GM18951 (cell line): ENCODE data around the gene ADAMTS9.

Experiments used
- POLR2A ChIP-seq: IDR thresholded peaks from 4 replicates; pipeline ENCODE4 v1.6.1; 2011; ENCODE audit warnings: mild to moderate bottlenecking; ENCODE audit not compliant: insufficient read length, insufficient read depth; ENCODE audit errors: extremely low read depth
- in situ Hi-C: fragments of 300-500 bp; cut with MboI; formaldehyde crosslinking; loops from one replicate; pipeline ENCODE4 v1.12.0; 2022; ENCODE audit warnings: low sequenced_read_pairs, mixed read lengths, inconsistent platforms; ENCODE audit not compliant: unreplicated experiment

Gene ADAMTS9

DNA sequence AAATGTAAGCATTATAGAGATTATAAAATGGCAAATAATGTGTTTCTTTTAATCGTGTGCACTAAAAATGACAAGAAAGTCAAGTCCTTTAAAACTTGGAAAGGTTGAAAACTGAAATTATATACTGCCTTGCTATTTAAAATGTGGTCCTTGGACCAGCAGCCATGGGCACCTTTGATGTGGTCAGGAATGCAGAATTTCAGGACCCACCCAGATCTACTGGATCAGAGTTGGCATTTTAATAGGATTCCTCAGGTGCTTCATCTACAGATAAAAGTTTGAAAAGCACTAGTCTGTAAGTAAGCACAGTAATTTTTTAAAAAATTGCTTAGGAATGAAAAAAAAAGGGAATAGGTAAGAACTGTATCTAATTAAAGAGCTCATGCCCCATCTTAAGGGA, 55.8 kb downstream of the ADAMTS9 start:
- in situ Hi-C loops: no loop called here
- no peak for TF ChIP-seq POLR2A

DNA sequence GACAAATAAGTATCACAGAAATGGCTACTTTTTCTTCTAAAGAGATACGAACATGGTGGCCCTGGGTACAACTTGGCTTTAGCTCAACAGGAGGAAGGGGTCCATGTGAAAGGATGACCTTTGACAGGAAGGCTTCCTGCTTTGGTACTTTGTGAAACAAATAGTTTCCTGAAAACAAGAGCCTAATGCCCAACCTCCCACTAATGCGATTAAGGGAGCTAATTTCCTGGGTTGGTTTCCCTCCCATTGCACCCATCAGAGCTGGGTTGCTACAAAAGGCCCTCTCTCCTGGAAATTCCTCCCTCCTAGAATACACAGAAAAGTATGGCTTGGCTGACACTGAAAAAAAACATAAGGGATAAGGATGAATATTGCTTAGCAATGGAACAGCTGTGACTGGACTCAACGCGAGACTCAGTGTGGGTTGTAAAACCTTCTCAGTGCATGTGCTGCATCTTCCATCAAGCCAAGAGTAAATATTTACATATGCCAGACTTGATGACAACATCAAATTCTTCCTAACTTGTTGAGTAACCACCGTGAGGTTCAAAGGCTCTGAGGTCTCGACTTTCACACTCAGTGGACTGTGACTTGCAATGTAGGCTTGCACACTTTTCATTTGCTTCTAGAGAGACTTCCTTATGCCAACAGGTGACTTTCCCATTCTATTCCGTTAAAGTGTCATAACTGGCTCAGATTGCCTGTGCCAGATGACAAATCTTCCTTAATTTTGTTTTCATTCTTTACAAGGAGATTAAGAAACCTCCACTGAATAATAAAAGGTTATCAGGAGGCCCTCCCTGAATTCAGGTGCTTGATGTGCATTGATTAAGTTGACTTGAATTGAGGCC, 60.1 kb downstream of the ADAMTS9 start:
- no peak for TF ChIP-seq POLR2A
- in situ Hi-C loops: no loop called here

DNA sequence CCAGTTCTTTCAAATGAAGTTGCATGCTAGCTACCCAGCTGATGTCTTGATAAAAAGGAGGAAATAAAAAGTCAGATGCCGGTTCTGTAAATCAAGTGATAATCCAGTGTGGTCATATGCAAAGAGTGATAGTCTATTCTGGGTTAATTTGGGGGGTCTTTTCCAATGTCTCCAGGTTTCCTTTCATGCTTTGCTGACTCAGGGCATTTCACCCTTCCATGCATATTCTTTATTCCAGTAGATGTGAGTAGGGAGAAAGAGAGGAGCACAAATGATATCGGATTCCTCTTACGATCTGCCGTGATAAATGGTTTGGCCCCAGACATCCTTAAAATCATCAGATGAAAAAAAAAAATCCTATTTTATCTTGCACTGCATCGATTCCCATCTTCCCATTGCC, 60.8 kb downstream of the ADAMTS9 start:
- no peak for TF ChIP-seq POLR2A
- in situ Hi-C loops: no loop called here

DNA sequence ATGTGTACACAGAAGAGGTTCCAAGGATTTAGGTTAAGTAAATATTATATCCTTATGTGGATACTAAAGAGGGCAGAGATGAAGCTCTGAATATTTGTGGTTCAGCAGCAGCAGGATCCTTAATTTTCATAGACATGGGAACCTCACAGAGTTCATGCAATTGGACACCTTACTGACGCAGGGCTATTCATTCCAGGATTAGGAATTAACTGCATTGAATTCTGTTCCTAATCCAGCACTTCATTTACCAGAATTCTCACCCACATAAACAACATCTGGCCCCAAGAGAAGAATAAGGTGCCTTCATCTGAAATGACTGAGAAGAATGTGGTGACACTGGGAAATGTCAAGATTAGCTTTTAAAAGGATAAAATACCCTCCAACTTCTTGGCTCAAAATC, 62.4 kb downstream of the ADAMTS9 start:
- in situ Hi-C loops: no loop called here
- TF ChIP-seq POLR2A: no peak

DNA sequence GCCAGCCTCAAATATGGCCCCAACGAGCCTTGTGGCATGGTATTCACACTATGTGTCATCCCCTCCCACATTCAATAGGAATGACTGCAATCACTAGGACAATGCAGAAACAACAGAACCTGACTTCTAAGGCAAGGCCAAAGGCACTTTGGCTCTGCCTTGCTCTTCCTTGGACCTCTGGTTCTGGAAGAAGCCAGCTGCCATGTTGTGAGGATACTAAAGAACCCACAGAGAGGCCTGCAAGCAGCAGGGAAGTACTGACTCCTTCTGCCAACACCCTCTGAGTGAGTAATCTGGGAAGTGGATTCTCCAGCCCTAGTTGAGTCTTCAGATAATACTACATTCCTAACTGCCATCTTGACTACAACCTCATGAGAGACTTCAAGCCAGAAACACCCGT, 64.7 kb downstream of the ADAMTS9 start:
- TF ChIP-seq POLR2A: no peak

DNA sequence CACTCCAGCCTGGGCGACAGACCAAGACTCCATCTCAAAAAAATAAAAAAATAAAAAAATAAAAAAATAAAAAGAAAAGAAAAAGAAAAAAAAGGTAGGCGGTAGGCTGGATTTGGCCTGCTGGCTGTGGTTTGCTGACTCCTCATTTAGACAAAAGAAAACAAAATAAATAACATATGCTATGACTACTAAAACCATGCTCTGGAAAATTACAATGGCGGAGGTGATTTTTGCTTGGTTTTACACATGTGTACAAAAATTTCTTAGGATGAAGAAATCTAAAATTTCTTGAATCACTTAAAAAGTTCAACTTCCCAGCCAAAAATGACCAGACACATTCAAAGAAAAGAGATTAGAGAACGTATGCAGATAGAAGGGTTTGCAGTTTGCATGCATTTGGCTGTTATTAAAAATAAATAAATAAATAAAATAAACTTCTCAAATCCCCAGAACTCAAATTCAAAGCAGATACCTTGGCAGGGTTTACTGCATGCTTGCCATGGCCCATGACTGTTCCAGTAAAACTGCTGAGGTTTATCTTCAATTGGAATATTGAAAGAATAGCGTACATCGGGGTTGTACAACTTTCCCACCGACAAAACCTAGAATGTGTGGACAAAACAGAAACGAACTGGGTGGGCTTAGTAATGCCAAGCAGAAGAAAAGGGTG, 65.9 kb downstream of the ADAMTS9 start:
- TF ChIP-seq POLR2A: no peak
- in situ Hi-C loops: no loop called here

More for the DNA sequence above, 64.7 kb downstream of the ADAMTS9 start:
- in situ Hi-C loops: no loop called here

DNA sequence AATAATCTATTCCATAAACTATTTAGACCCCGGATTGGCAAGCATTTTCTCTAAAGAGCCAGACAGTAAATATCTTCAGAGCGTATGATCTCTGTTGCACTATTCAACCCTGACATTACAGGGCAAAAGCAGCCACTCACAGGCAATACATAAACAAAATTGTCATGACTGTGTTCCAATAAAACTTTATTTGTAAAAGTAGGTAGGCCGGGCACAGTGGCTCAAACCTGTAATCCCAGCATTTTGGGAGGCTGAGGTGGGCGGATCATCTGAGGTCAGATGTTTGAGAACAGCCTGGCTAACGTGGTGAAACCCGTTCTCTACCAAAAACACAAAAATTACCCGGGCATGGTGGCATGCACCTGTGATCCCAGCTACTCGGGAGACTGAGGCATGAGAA, 66.5 kb downstream of the ADAMTS9 start:
- in situ Hi-C loops: no loop called here

DNA sequence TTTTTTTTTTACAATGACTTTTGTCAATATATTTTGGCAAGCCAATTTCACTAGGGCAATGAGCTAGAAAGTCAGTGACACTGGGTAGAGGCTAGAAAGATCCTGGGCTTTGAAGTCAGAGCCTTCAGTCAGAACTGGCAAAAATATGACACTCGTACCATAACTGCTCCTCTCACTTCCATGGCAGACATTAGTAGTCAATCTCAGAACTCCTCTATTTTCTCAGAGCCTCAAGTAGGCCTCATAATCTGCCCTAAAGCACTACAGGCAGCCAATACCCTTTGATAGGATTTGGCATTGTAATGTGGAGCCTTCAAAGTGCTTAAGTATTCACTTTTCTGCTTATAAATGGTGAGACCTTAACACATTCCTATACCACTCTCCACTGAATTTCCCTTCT, 67.8 kb downstream of the ADAMTS9 start:
- no peak for TF ChIP-seq POLR2A
- in situ Hi-C loops: no loop called here

More for the DNA sequence above, 66.5 kb downstream of the ADAMTS9 start:
- no peak for TF ChIP-seq POLR2A

DNA sequence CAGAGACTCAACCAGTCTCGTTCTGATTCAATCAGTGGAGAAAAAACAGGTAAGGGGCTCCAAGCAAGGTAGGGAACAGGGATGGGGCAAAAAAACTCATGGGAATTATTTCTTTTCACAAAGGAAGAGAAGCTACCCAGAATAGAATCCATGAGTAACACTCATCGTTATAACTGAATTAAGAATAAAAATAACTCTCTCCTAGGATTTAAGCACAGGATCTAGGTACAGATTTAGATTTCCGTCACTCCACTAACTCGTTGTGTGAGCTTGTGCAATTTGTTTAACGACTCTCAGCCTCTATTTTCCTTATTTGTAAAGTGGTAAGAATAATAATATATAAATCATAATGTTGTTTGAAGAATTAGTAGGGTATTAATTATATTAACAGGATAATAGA, 68.6 kb downstream of the ADAMTS9 start:
- TF ChIP-seq POLR2A: no peak
- in situ Hi-C loops: no loop called here

DNA sequence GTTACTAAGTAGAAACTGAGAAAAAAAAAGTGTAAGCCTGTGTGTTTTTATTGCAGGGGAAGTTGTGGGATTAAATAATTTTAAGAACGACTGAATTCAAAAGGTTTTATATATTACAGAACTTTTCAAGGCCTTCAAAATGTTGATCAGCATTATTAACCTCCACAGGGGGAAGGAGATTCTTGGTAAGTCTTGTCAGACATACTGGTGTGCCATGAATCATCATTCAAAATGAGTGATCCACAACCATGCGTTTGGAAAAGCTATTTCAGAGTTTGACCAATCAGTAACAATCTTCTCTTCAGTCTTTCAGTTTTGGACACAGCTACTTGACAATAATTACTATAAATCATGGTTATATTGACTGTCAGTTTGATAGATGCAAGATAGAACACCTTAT, 70.2 kb downstream of the ADAMTS9 start:
- TF ChIP-seq POLR2A: no peak
- in situ Hi-C loops: no loop called here

DNA sequence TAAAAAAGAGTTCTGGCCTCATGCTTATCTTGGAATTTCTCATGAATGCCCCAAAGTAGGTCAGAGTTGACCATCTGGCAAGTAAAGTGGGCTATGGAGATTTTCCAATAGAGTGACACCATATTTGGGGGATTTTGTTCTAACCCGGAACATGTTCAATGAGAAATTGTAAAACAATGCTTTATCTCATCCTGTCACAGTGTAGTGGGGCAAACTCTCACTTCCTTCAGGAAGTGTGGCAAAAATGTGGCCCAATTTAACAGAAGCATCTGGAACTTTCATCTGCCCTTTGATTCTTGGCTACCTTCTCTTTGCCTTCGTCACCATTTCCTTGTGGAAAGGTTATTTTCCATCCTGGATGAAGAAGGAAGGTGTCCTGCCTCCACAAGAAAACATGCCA, 70.8 kb downstream of the ADAMTS9 start:
- no peak for TF ChIP-seq POLR2A
- in situ Hi-C loops: no loop called here

DNA sequence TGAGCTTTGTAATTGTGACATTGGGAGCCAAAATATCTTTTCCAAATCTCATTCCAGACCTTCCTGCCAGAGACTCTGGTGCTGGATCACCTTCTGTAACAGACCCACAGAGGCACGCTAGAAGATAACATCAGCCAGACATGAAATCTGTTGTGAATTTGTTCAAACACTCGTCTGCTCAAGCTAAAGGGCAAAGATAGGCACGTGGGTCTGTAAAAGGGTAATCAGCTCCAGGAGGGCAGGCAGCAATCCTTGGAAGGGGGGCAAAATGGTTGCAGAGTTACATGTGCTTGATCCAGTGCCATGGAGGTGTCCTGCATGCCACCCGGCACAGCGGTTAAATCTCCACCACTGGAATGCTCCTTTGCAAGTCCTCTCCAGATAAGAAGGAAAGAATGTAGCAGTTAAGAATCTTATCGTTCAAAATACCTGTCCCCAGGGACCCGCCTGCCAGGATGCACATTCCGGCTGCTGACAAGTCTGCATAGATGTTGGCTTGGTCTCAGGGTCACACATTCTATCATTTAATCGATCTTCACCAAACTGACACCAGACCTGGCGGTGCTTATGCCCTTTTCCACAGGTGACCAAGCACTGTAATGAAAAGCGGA, 74.8 kb downstream of the ADAMTS9 start:
- no peak for TF ChIP-seq POLR2A
- in situ Hi-C loops: no loop called here

DNA sequence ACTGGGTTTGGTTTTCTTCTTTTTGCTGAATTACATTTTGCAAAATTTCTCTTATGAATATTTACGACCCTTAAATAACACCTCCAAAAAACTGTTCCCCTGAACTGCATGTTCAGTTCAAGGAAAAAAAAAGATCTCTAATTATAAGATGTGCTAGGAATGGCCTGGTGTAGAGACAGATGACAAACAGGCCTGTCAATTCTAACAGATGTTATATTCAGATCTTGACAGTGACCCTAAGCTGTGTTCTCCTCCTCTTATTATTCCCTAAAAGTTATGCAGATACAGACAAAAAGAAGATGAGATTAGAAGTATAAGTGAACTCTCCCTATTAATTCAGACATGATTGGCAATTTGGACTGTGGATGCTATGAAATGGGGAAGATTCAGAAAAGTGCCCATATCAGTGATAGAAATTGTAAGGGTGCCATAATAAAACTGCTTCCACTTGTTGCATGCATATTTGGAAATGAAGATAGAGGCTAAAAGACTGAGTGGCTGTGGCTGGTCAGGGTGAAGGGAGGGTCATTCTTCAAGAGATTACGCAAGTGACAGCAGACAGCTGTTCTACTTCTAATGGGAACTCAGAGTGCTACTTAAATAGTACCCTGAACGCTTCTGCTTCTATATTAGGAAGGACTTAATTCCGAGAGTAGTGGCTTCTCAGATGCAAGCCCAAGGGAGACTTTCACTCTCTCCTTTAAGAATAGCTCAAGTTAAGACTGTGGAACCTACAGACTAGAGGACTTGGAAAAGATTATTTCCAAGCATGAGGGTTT, 75.5 kb downstream of the ADAMTS9 start:
- TF ChIP-seq POLR2A: no peak
- in situ Hi-C loops: no loop called here
